Stomach (tissue), 4 donors: Measurements from ENCODE around the gene POU3F3.

Source experiments
- CTCF ChIP-seq, 7 experiments: fragments of 450-650 bp in 4 of 7; fragments of 200-600 bp in 3 of 7; sonication (generic) in 3 of 7; IDR thresholded peaks; one replicate each; pipeline ENCODE4 v1.5.1; 2016 to 2019; ENCODE audit warnings: antibody characterized with exemption in 7 of 7, control low read depth in 2 of 7, mild to moderate bottlenecking in 1 of 7
- EP300 ChIP-seq: sonication (generic); formaldehyde crosslinking; IDR thresholded peaks from one replicate; pipeline ENCODE4 v1.6.1; 2017; ENCODE audit warnings: antibody characterized with exemption
- POLR2A ChIP-seq, 4 donors: fragments of 450-650 bp; IDR thresholded peaks; one replicate each; pipeline ENCODE4 v1.6.1; 2016; ENCODE audit warnings: antibody characterized with exemption in 4 of 4, control low read depth in 2 of 4, mild to moderate bottlenecking in 1 of 4, moderate library complexity in 1 of 4
- POLR2AphosphoS5 ChIP-seq, 3 donors: sonication (generic); formaldehyde crosslinking; IDR thresholded peaks; one replicate each; pipeline ENCODE4 v1.6.1; 2016; ENCODE audit warnings: antibody characterized with exemption in 3 of 3

- TF ChIP-seq POLR2AphosphoS5 (IDR thresholded peaks at IDR 0.05) (no peak), CTCF (IDR thresholded peaks at IDR 0.05) (no peak), EP300 (no peak), POLR2A (IDR thresholded peaks at IDR 0.05) (no peak)
These were observed 2.4 kb downstream of the POU3F3 start for GRCh38 chr2:104856086-104856972.
